ENCODE measurements around the gene MT1F. TPM values are rescaled to one million over a fixed set of nuclear protein-coding genes. Genes with fewer than 3 reads are reported as not detected.

The MT1F gene
- total RNA-seq, 4 donors from 2014 or later = 5.6 to 16.6 (median 12.9) TPM

- Histone ChIP-seq H3K4me3 (peak overlapping the region; percentile 41), H3K27me3 (peaks cover 22% of the 10 kb centered on the region), H3K4me1 (peaks cover 27% of the 10 kb centered on the region), H3K27ac (peak overlapping the region; percentile 62), H3K36me3 (no peaks in the 10 kb centered on the region), H3K9me3 (no peaks in the 10 kb centered on the region)
- peak in 1 of 2 donors; percentile 88 for DNase-seq (ENCODE audit: low spot score in 2 of 2)
- TF ChIP-seq CTCF (IDR thresholded peaks at IDR 0.05) (peak; percentile 18 to 21), POLR2A (IDR thresholded peaks at IDR 0.05) (no peak), POLR2AphosphoS5 (IDR thresholded peaks at IDR 0.05) (peak in 1 of 3 donors; percentile 60), EP300 (IDR thresholded peaks at IDR 0.05) (no peak)
- WGBS = 22% methylated on average over 33 of the region's 42 CpGs
These were observed 14.5 kb upstream of the MT1F start for GRCh38 chr16:56643080-56643778.

- no peaks in the 10 kb centered on the region for H3K9me3 ChIP-seq
- H3K4me3 ChIP-seq = peak overlapping the region; percentile 41
- H3K4me1 ChIP-seq = peaks cover 21% of the 10 kb centered on the region
- peaks cover 22% of the 10 kb centered on the region for H3K27me3 ChIP-seq
- TF ChIP-seq CTCF (IDR thresholded peaks at IDR 0.05) = no peak
- no peak for TF ChIP-seq POLR2AphosphoS5 (IDR thresholded peaks at IDR 0.05)
- TF ChIP-seq POLR2A (IDR thresholded peaks at IDR 0.05) = no peak
- TF ChIP-seq EP300 (IDR thresholded peaks at IDR 0.05) = no peak
- no peak overlapping the region for H3K27ac ChIP-seq
- DNase-seq (ENCODE audit: low spot score in 2 of 2) = no peak
- no peaks in the 10 kb centered on the region for H3K36me3 ChIP-seq
- WGBS = 86% methylated on average over 4 of the region's 5 CpGs
These were observed 13.9 kb upstream of the MT1F start for GRCh38 chr16:56643833-56644232.

GRCh38 chr16:56645311-56645710, 12.4 kb upstream of the MT1F start:
- 55% methylated on average over 1 of the region's 1 CpG for WGBS
- H3K27me3 ChIP-seq = peaks cover 17% of the 10 kb centered on the region
- H3K27ac ChIP-seq = no peak overlapping the region
- no peak for DNase-seq (ENCODE audit: low spot score in 2 of 2)
- H3K4me3 ChIP-seq = no peak overlapping the region
- no peaks in the 10 kb centered on the region for H3K36me3 ChIP-seq
- H3K4me1 ChIP-seq = peaks cover 14% of the 10 kb centered on the region
- H3K9me3 ChIP-seq = no peaks in the 10 kb centered on the region
- TF ChIP-seq POLR2A (IDR thresholded peaks at IDR 0.05) (no peak), CTCF (IDR thresholded peaks at IDR 0.05) (no peak), EP300 (IDR thresholded peaks at IDR 0.05) (no peak), POLR2AphosphoS5 (IDR thresholded peaks at IDR 0.05) (no peak)

- 50% methylated on average over 1 of the region's 1 CpG for WGBS
- Histone ChIP-seq H3K4me3 (no peak overlapping the region), H3K9me3 (no peaks in the 10 kb centered on the region), H3K36me3 (no peaks in the 10 kb centered on the region), H3K27ac (no peak overlapping the region), H3K4me1 (peaks cover 14% of the 10 kb centered on the region), H3K27me3 (peaks cover 18% of the 10 kb centered on the region)
- no peak for DNase-seq (ENCODE audit: low spot score in 2 of 2)
- TF ChIP-seq EP300 (IDR thresholded peaks at IDR 0.05) (no peak), POLR2A (IDR thresholded peaks at IDR 0.05) (no peak), CTCF (IDR thresholded peaks at IDR 0.05) (no peak), POLR2AphosphoS5 (IDR thresholded peaks at IDR 0.05) (no peak)
These were observed 11.9 kb upstream of the MT1F start for GRCh38 chr16:56645838-56646237.

- no peaks in the 10 kb centered on the region for H3K36me3 ChIP-seq
- TF ChIP-seq CTCF (IDR thresholded peaks at IDR 0.05) (no peak), POLR2AphosphoS5 (IDR thresholded peaks at IDR 0.05) (no peak), POLR2A (IDR thresholded peaks at IDR 0.05) (no peak), EP300 (IDR thresholded peaks at IDR 0.05) (no peak)
- H3K27ac ChIP-seq = no peak overlapping the region
- peaks cover 12% of the 10 kb centered on the region for H3K4me1 ChIP-seq
- no peaks in the 10 kb centered on the region for H3K9me3 ChIP-seq
- no peak overlapping the region for H3K4me3 ChIP-seq
- DNase-seq (ENCODE audit: low spot score in 2 of 2) = peak in 1 of 2 donors; percentile 70
- WGBS = 66% methylated on average over 25 of the region's 33 CpGs
- H3K27me3 ChIP-seq = peaks cover 19% of the 10 kb centered on the region
These were observed 9.9 kb upstream of the MT1F start for GRCh38 chr16:56647641-56648431.

All from suprapubic skin (tissue), 4 donors.